Measurements from ENCODE around the gene AKAP9.
"Not testable (repeated sequence)": the region's sequence is repeated elsewhere in the genome, so short reads cannot be mapped to it uniquely, and the experiment has no call there.

Gene AKAP9

GRCh38 chr7:92134271-92135051 lies 193.8 kb downstream of the AKAP9 start, which contains the start of gene CYP51A1:
Gene CYP51A1 (minus strand): TSS chr7:92134477. CDS start chr7:92134364, 113 bp downstream.
- no peak; the same call in 1 of the 2 replicates for TF ChIP-seq CTCF (IDR thresholded peaks at IDR 0.05; ENCODE audit: low read depth, low read length)

GRCh38 chr7:92135052-92135889 lies 194.6 kb downstream of the AKAP9 start:
- TF ChIP-seq CTCF (IDR thresholded peaks at IDR 0.05; ENCODE audit: low read depth, low read length), result no peak; the same call in 1 of the 2 replicates
- no peak for DNase-seq (ENCODE audit: extremely low read depth, low read depth)

More at GRCh38 chr7:92134271-92135051, 193.8 kb downstream of the AKAP9 start, which contains the start of gene CYP51A1:
- peak; percentile 79 for DNase-seq (ENCODE audit: extremely low read depth, low read depth)

GRCh38 chr7:92137557-92137956 lies 196.9 kb downstream of the AKAP9 start:
- no peak for DNase-seq (ENCODE audit: extremely low read depth, low read depth)

GRCh38 chr7:92141161-92141560 lies 200.5 kb downstream of the AKAP9 start:
- DNase-seq (ENCODE audit: extremely low read depth, low read depth), result no peak
- TF ChIP-seq CTCF (IDR thresholded peaks at IDR 0.05; ENCODE audit: low read depth, low read length), result no peak

More at GRCh38 chr7:92137557-92137956, 196.9 kb downstream of the AKAP9 start:
- TF ChIP-seq CTCF (IDR thresholded peaks at IDR 0.05; ENCODE audit: low read depth, low read length), result no peak

GRCh38 chr7:92142791-92143190 lies 202.1 kb downstream of the AKAP9 start:
- DNase-seq (ENCODE audit: extremely low read depth, low read depth), result not testable (repeated sequence)

GRCh38 chr7:92143192-92143880 lies 202.7 kb downstream of the AKAP9 start:
- DNase-seq (ENCODE audit: extremely low read depth, low read depth), result not testable (repeated sequence)

GRCh38 chr7:92149736-92150239 lies 209.1 kb downstream of the AKAP9 start:
- no peak for TF ChIP-seq CTCF (IDR thresholded peaks at IDR 0.05; ENCODE audit: low read depth, low read length)
- DNase-seq (ENCODE audit: extremely low read depth, low read depth), result no peak
